Measurements from ENCODE around the gene JAGN1.

GRCh38 chr3:9934993-9935392, 44.6 kb downstream of the JAGN1 start:
- TF ChIP-seq YY1 (IDR thresholded peaks at IDR 0.05; ENCODE audit: borderline replicate concordance in 1 of 3, control insufficient read depth in 1 of 3, extremely low read depth in 1 of 3, insufficient read depth in 3 of 3, insufficient read length in 1 of 3, insufficient replicate concordance in 2 of 3, low read depth in 1 of 3, low read length in 2 of 3) (no peak), CREB1 (IDR thresholded peaks at IDR 0.05) (no peak), CREB1 (CRISPR knock-in tag; IDR thresholded peaks at IDR 0.05) (no peak), PBX2 (CRISPR knock-in tag; IDR thresholded peaks at IDR 0.05; ENCODE audit: low read depth) (no peak), PBX2 (tag; conservative IDR thresholded peaks at IDR 0.05; ENCODE audit: low read depth) (no peak)

All from K562 (cell line).